Loucy (cell line): ENCODE data around the gene GNAZ.

ENCODE experiments used
- CTCF ChIP-seq: fragments of 200-600 bp; sonication (generic); conservative IDR thresholded peaks from 2 replicates; pipeline ENCODE4 v1.5.1; 2014; ENCODE audit warnings: mild to moderate bottlenecking, antibody characterized with exemption, low read length
- EZH2phosphoT487 ChIP-seq: fragments of 200-600 bp; IDR thresholded peaks from 2 replicates; pipeline ENCODE4 v1.6.1; 2018; ENCODE audit warnings: antibody characterized with exemption, mild to moderate bottlenecking, moderate library complexity, borderline replicate concordance

GRCh38 chr22:23033116-23033905, 37.0 kb upstream of the GNAZ start:
- TF ChIP-seq CTCF (no peak), EZH2phosphoT487 (no peak)
